ENCODE results near the gene ITGA11.

Gene ITGA11

GRCh38 chr15:68349151-68349550 lies 82.8 kb downstream of the ITGA11 start:
- Mint-ChIP-seq H3K4me3 (no peak overlapping the region), H3K27ac (no peak overlapping the region), H3K27me3 (no peaks in the 10 kb centered on the region), H3K4me1 (ENCODE audit: low read depth) (peaks cover 23% of the 10 kb centered on the region), H3K36me3 (ENCODE audit: low read depth) (no peaks in the 10 kb centered on the region), H3K9me3 (no peaks in the 10 kb centered on the region)
- no peak for DNase-seq

DNA sequence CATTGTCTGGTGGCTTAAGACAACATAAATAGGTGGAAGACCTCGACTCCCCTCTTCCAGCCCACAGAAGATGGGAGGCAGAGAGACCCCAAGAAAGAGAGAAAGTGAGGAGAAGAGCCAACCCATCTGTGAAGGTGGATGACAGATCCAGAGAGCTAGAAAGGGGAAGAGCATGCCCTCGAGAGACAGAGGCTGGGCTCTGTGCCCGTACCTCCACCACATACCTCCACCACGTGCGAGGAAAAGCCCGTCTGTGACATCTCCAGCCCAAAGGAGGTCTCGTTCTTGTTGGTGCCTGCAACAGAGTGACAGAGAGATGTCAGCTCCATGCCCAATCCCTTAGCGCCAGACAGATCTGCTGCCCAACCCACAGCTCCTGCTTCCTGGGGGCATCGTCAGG lies 83.4 kb downstream of the ITGA11 start:
- peaks cover 17% of the 10 kb centered on the region for H3K4me1 Mint-ChIP-seq (ENCODE audit: low read depth)
- no peak for DNase-seq
- H3K36me3 Mint-ChIP-seq (ENCODE audit: low read depth) = no peaks in the 10 kb centered on the region
- no peaks in the 10 kb centered on the region for H3K9me3 Mint-ChIP-seq
- H3K27ac Mint-ChIP-seq = no peak overlapping the region
- H3K4me3 Mint-ChIP-seq = no peak overlapping the region
- no peaks in the 10 kb centered on the region for H3K27me3 Mint-ChIP-seq

DNA sequence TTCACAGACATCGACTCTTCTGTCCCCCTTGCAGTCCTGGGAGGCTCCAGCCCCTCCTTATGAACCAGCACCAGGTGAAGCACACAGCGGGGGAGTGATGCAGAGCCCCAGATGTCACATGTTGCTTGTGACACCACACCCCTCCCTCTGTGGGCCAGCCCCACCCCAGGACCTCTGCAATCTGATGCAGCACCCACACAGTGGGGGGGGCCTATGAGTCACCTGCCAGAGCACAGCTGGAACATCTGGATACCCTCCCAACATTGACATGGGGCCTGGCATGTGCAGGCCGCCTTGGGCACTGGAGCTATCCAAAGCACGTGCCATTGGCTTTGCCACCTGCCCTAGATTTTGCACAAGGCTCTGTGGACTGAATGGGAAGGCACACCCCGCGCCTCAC lies 83.9 kb downstream of the ITGA11 start:
- no peaks in the 10 kb centered on the region for H3K9me3 Mint-ChIP-seq
- no peak overlapping the region for H3K27ac Mint-ChIP-seq
- no peaks in the 10 kb centered on the region for H3K27me3 Mint-ChIP-seq
- H3K4me3 Mint-ChIP-seq = no peak overlapping the region
- DNase-seq = no peak
- peaks cover 14% of the 10 kb centered on the region for H3K4me1 Mint-ChIP-seq (ENCODE audit: low read depth)
- H3K36me3 Mint-ChIP-seq (ENCODE audit: low read depth) = no peaks in the 10 kb centered on the region

DNA sequence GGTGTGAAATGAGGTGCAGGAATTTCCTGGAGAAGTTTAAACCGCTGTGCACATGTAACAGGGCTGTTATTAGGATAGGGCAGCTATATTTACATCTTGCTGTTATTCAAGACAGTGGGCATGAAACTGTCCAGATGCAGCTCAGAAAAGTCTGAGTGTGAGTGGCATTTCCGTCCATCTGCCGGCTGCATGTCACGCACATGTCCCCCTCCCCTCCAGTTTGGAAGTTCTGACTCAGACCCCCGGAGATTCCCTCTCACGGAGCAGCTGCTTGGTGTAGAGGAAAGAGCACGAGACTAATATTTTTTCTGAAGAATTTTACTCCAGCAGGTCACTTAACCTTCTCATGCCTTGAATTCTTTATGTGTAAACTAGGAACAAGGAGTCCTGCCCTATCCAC lies 84.6 kb downstream of the ITGA11 start:
- Mint-ChIP-seq H3K4me3 (no peak overlapping the region), H3K36me3 (ENCODE audit: low read depth) (no peaks in the 10 kb centered on the region), H3K9me3 (no peaks in the 10 kb centered on the region), H3K4me1 (ENCODE audit: low read depth) (peaks cover 7% of the 10 kb centered on the region), H3K27me3 (no peaks in the 10 kb centered on the region), H3K27ac (no peak overlapping the region)
- DNase-seq = no peak

DNA sequence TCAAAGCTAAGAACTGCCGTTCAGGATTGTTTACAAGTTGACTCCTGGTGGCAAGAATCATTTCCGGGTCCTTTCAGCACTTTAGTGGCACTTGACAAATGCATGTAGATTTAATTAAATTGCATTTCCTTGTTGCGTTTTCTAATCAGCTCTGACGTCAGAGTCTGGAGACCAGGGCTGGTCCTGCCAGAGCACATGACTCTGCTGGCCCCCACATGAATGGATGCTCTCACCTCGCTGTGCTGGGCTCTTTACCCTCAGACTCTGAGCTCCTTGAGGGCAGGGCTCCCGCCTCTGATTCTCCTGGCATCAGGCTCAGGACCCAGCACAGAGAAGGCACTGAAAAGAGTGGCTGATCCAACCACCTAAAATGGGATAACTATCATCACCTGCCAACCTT lies 85.0 kb downstream of the ITGA11 start:
- H3K4me1 Mint-ChIP-seq (ENCODE audit: low read depth) = peaks cover 4% of the 10 kb centered on the region
- H3K27me3 Mint-ChIP-seq = no peaks in the 10 kb centered on the region
- H3K4me3 Mint-ChIP-seq = no peak overlapping the region
- no peaks in the 10 kb centered on the region for H3K9me3 Mint-ChIP-seq
- no peaks in the 10 kb centered on the region for H3K36me3 Mint-ChIP-seq (ENCODE audit: low read depth)
- H3K27ac Mint-ChIP-seq = no peak overlapping the region
- DNase-seq = no peak

DNA sequence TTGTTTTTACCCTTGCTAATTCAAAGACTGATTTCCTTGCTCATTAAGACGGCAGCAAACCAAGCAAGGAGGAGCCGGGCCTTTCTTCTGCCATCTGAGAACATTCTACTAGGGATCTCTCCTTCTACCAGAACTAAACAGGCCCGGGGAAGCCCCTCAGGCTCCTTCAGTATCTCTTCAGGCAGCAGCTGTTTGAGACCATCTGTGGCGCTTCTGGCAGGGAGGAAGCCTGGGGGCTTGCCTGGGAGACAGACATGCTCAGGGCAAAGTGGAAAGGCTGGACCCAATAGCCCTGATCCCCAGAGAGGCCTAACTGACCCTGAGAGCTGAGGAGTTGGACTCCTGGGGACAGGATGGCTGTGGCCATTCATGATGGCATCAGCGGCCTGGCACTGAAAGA lies 86.5 kb downstream of the ITGA11 start:
- no peak overlapping the region for H3K4me3 Mint-ChIP-seq
- no peaks in the 10 kb centered on the region for H3K9me3 Mint-ChIP-seq
- no peak overlapping the region for H3K27ac Mint-ChIP-seq
- DNase-seq = no peak
- H3K27me3 Mint-ChIP-seq = no peaks in the 10 kb centered on the region
- H3K4me1 Mint-ChIP-seq (ENCODE audit: low read depth) = no peaks in the 10 kb centered on the region
- no peaks in the 10 kb centered on the region for H3K36me3 Mint-ChIP-seq (ENCODE audit: low read depth)

DNA sequence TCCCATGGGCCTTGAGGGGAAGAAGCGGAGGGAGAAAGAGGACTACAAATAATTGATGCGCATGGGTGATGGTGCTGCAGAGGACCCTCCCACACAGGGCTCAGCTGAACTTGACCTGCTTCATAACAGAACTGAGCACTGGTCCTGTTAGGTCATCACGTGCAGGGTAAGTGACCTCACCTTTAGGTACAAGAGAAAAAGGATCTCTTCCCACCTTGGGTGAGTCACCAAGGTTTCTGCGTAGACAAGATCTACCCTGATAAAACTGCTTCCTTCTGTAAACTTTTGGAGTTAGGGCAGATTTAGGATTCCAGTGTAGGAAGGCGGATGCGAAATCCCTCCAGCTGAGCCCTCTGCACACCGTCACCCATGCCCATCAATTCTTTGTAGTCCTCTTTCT lies 87.4 kb downstream of the ITGA11 start:
- Mint-ChIP-seq H3K36me3 (ENCODE audit: low read depth) (no peaks in the 10 kb centered on the region), H3K4me3 (no peak overlapping the region), H3K4me1 (ENCODE audit: low read depth) (no peaks in the 10 kb centered on the region), H3K27me3 (no peaks in the 10 kb centered on the region), H3K9me3 (no peaks in the 10 kb centered on the region), H3K27ac (no peak overlapping the region)
- no peak for DNase-seq

DNA sequence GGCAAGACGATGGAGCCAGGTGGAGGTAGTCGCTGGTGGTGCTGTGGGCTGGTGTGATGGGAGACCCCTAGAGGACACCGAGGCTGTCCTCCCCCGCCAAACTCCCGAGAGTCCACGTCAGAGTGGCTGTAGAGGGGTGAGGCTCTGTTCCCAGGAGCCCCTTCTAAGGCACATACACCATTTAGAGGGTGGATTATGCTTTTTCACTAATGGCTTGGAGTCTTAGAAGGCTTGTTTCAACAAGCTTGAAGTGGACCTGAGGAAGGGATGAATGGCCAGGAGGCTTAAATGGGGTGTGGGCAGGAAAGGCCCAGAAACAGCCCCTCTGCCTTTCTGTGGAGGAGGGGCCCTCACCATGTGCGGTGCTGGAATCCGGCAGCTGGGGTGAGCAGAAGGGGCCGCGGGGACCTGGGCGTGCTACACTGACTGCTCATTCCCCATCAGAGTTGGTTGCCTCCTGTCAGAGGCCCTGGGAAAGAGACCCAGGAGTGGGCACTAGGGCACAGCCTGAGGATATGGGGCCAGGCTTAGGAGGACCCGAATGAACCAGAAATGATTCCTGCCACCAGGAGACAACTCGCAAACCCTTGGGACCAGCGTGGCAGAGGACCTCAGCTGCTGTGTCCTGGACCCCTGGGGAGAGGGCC lies 88.3 kb downstream of the ITGA11 start:
- H3K4me3 Mint-ChIP-seq = no peak overlapping the region
- no peaks in the 10 kb centered on the region for H3K4me1 Mint-ChIP-seq (ENCODE audit: low read depth)
- H3K36me3 Mint-ChIP-seq (ENCODE audit: low read depth) = no peaks in the 10 kb centered on the region
- H3K27me3 Mint-ChIP-seq = no peaks in the 10 kb centered on the region
- no peak overlapping the region for H3K27ac Mint-ChIP-seq
- no peak for DNase-seq
- H3K9me3 Mint-ChIP-seq = no peaks in the 10 kb centered on the region

GRCh38 chr15:68341760-68342725 lies 89.9 kb downstream of the ITGA11 start:
- Mint-ChIP-seq H3K27me3 (no peaks in the 10 kb centered on the region), H3K36me3 (ENCODE audit: low read depth) (no peaks in the 10 kb centered on the region), H3K9me3 (no peaks in the 10 kb centered on the region), H3K4me3 (no peak overlapping the region), H3K27ac (no peak overlapping the region), H3K4me1 (ENCODE audit: low read depth) (no peaks in the 10 kb centered on the region)
- DNase-seq = no peak

- no peak for DNase-seq
- H3K36me3 Mint-ChIP-seq (ENCODE audit: low read depth) = no peaks in the 10 kb centered on the region
- no peaks in the 10 kb centered on the region for H3K27me3 Mint-ChIP-seq
- no peak overlapping the region for H3K4me3 Mint-ChIP-seq
- H3K9me3 Mint-ChIP-seq = no peaks in the 10 kb centered on the region
- no peaks in the 10 kb centered on the region for H3K4me1 Mint-ChIP-seq (ENCODE audit: low read depth)
- H3K27ac Mint-ChIP-seq = no peak overlapping the region
Measured at GRCh38 chr15:68340726-68341671, 91.0 kb downstream of the ITGA11 start.

DNA sequence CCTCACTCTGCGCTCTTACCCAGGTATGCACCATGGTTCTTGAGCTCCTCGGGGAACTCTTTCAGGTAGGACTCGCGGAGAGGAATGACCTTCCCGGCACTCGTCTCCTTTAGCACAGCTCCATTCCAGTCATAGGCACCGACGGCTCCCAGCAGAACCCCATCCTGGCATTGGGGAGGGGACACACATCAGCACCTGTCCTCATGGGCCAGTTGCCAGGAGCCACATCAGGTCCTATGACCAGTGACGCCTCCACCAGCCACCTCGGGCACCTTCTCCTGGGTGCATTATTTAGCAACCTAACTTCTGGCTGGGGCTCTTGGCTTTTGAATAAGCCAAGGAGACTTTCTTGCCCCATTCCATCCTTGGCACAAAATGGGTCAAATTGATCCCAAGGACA lies 92.5 kb downstream of the ITGA11 start:
- no peak for DNase-seq
- Mint-ChIP-seq H3K27me3 (no peaks in the 10 kb centered on the region), H3K4me1 (ENCODE audit: low read depth) (no peaks in the 10 kb centered on the region), H3K36me3 (ENCODE audit: low read depth) (no peaks in the 10 kb centered on the region), H3K27ac (no peak overlapping the region), H3K4me3 (no peak overlapping the region), H3K9me3 (no peaks in the 10 kb centered on the region)

GRCh38 chr15:68337826-68338225 lies 94.1 kb downstream of the ITGA11 start:
- no peaks in the 10 kb centered on the region for H3K9me3 Mint-ChIP-seq
- DNase-seq = no peak
- no peak overlapping the region for H3K27ac Mint-ChIP-seq

DNA sequence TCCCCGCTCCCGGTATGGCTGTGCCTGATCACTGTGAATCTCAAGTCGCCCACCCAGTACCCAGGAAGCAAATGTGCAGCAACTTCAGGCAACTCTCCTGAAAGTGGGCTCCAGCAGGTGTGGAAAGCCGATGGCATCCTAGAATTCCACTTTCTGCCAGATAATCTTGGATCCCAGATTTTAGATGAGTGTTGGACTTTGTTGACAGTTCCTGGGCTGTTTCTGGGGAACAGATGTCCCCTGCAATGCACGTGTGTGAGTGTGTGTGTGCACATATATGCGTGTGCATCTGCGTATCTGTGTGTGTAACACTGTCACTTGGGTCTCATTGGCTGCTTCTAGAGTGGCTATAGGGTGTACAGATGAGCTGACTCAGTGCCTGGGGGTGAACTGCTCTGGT lies 95.4 kb downstream of the ITGA11 start:
- Mint-ChIP-seq H3K4me3 (no peak overlapping the region), H3K27me3 (peaks cover 2% of the 10 kb centered on the region), H3K4me1 (ENCODE audit: low read depth) (no peaks in the 10 kb centered on the region), H3K27ac (no peak overlapping the region), H3K36me3 (ENCODE audit: low read depth) (no peaks in the 10 kb centered on the region), H3K9me3 (no peaks in the 10 kb centered on the region)
- DNase-seq = no peak

More at GRCh38 chr15:68337826-68338225, 94.1 kb downstream of the ITGA11 start:
- Mint-ChIP-seq H3K4me1 (ENCODE audit: low read depth) (no peaks in the 10 kb centered on the region), H3K27me3 (peaks cover 2% of the 10 kb centered on the region), H3K4me3 (no peak overlapping the region), H3K36me3 (ENCODE audit: low read depth) (no peaks in the 10 kb centered on the region)

DNA sequence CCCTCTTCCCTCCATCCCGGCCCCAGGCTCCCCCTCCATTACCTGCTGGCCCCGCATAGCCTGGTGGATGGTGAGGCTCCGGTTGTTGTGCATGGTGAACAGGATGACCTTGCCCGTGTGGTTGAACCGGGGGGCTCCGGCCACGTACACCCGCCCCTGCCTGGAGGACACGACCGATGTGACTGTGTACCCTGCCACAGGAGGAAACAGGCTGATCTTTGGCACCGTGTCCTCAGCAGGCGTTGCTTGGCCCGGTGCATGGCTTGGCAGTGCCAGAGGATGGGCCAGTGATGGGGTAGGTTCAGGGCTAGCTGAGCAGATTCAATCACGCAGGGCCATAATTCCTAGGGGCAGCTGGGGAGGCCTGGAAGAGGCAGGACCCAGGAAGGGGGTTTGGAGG lies 96.3 kb downstream of the ITGA11 start:
- H3K9me3 Mint-ChIP-seq = no peaks in the 10 kb centered on the region
- H3K36me3 Mint-ChIP-seq (ENCODE audit: low read depth) = no peaks in the 10 kb centered on the region
- H3K27me3 Mint-ChIP-seq = peaks cover 2% of the 10 kb centered on the region
- H3K4me1 Mint-ChIP-seq (ENCODE audit: low read depth) = no peaks in the 10 kb centered on the region
- no peak overlapping the region for H3K27ac Mint-ChIP-seq
- no peak for DNase-seq
- H3K4me3 Mint-ChIP-seq = no peak overlapping the region
